Memory B cell (primary cell): ENCODE results near the gene YKT6.
A peak's percentile ranks its signal among the peaks of the same experiment; 100 is the strongest.

Experiments used
- ATAC-seq: fragments of 150-1000 bp; cut with Tn5 transposase; 2 replicates; pipeline ENCODE4 v1.10.0; 2021; ENCODE audit warnings: low read depth, mild to moderate bottlenecking, moderate library complexity
- DNase-seq, 2 donors: peaks; one replicate each; pipeline ENCODE4 v3.0.0; 2022; ENCODE audit warnings: low spot score in 2 of 2
- H3K27ac Mint-ChIP-seq: one replicate; pipeline ENCODE4 v1.8.0; 2022; ENCODE audit warnings: mild to moderate bottlenecking, moderate library complexity, mixed read lengths
- H3K27me3 Mint-ChIP-seq: one replicate; pipeline ENCODE4 v1.8.0; 2022; ENCODE audit warnings: mixed read lengths
- H3K36me3 Mint-ChIP-seq: one replicate; pipeline ENCODE4 v1.8.0; 2022; ENCODE audit warnings: mild to moderate bottlenecking, mixed read lengths
- H3K4me1 Mint-ChIP-seq: one replicate; pipeline ENCODE4 v1.8.0; 2022; ENCODE audit warnings: mixed read lengths
- H3K4me3 Mint-ChIP-seq: one replicate; pipeline ENCODE4 v1.8.0; 2022; ENCODE audit warnings: mild to moderate bottlenecking, moderate library complexity, mixed read lengths
- H3K9me3 Mint-ChIP-seq: one replicate; pipeline ENCODE4 v1.8.0; 2022; ENCODE audit warnings: mixed read lengths

YKT6 gene

GRCh38 chr7:44235066-44235465 is 34.3 kb downstream of the YKT6 start:
- DNase-seq: no peak
- no peak for ATAC-seq
- no peaks in the 10 kb centered on the region for H3K36me3 Mint-ChIP-seq
- H3K27ac Mint-ChIP-seq: no peak overlapping the region
- peaks cover 8% of the 10 kb centered on the region for H3K27me3 Mint-ChIP-seq
- no peak overlapping the region for H3K4me3 Mint-ChIP-seq
- H3K9me3 Mint-ChIP-seq: no peaks in the 10 kb centered on the region
- H3K4me1 Mint-ChIP-seq: peaks cover 3% of the 10 kb centered on the region

DNA sequence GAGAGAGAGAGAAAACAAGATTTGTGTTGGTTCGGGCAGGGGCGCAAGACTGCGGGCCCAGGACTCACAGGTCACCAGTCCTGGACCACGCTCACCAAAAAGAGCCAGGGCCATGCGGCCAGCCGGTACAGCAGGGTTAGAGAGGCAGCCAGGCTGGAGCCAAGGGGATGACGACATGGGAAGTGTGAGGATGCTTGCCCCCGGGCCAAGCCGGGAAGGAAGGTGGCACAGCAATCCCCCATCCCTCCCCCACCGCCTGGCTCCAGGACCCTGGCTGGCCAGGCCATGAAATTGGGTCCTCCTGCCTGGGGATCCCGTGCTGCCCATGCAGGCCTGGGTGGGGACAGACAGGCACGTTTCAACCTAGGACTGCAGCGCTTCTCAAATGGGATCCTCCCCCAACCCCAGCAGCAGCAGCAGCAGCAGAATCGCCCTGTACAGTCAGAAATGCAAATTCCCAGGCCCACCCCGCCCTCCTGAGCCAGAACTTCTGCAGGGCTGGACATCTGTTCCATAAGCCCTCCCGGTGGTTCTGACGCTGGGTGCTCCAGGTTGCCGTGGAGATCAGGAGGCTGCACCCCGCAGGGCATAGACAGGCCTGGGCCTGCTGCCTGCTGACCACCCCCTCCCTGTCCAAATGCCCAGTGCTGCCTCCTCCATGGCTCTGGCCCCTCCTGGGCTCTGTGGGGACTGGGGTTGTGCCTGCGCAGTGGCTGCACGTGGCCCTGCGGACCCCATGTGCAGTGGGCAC is 35.0 kb downstream of the YKT6 start:
- no peaks in the 10 kb centered on the region for H3K36me3 Mint-ChIP-seq
- ATAC-seq (no peak), DNase-seq (no peak)
- peaks cover 8% of the 10 kb centered on the region for H3K27me3 Mint-ChIP-seq
- no peaks in the 10 kb centered on the region for H3K9me3 Mint-ChIP-seq
- H3K27ac Mint-ChIP-seq: no peak overlapping the region
- H3K4me3 Mint-ChIP-seq: no peak overlapping the region
- peaks cover 3% of the 10 kb centered on the region for H3K4me1 Mint-ChIP-seq

DNA sequence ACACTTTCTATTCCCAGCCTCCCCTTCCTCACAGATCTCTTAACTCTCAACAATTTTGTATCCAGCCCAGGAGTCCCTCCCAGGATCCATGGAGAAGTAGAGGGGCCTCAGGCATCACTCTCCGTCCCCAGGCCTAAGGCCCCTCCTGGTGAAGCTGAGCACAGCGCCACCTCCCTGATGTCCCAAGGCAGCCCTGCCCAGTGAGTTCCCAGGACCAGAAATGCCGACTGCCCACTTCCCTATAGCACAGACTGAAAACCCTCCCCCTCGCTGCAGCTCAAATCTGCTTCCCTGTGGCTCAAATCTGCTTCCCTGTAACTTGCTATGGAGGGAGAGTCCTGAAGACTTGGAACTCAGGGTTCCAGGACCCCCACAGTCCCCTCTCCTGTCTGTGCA is 35.6 kb downstream of the YKT6 start:
- Mint-ChIP-seq H3K27ac (no peak overlapping the region), H3K27me3 (peaks cover 8% of the 10 kb centered on the region), H3K9me3 (no peaks in the 10 kb centered on the region), H3K36me3 (no peaks in the 10 kb centered on the region), H3K4me3 (no peak overlapping the region), H3K4me1 (peaks cover 7% of the 10 kb centered on the region)
- ATAC-seq: no peak
- no peak for DNase-seq

DNA sequence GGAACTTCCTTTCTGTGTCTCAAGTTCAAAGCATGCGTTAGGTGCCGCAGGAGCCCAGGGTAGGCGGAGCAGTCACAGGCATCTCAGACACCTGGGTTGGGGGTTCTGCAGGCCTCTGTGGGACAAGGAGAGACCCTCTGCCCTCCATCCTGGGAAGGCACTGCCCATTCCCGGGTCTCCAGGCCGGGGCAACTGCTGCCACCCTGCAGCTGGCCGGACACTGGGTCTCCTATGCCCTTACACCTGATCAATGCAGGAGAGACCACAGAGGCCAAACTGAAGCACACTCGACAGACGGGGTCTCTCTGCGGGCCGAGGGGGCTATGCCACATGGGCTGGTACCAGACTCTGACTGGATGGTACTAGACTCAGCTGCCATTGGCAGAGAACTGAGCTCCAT is 36.9 kb downstream of the YKT6 start:
- Mint-ChIP-seq H3K4me1 (peaks cover 7% of the 10 kb centered on the region), H3K9me3 (no peaks in the 10 kb centered on the region), H3K27me3 (peaks cover 6% of the 10 kb centered on the region), H3K36me3 (no peaks in the 10 kb centered on the region), H3K4me3 (no peak overlapping the region), H3K27ac (no peak overlapping the region)
- no peak for DNase-seq
- no peak for ATAC-seq

GRCh38 chr7:44238116-44238695 is 37.4 kb downstream of the YKT6 start:
- Mint-ChIP-seq H3K27ac (no peak overlapping the region), H3K4me1 (peaks cover 7% of the 10 kb centered on the region), H3K4me3 (no peak overlapping the region), H3K9me3 (no peaks in the 10 kb centered on the region), H3K36me3 (no peaks in the 10 kb centered on the region), H3K27me3 (peaks cover 5% of the 10 kb centered on the region)
- no peak for DNase-seq
- no peak for ATAC-seq

- Mint-ChIP-seq H3K4me1 (peaks cover 7% of the 10 kb centered on the region), H3K9me3 (no peaks in the 10 kb centered on the region), H3K4me3 (no peak overlapping the region), H3K36me3 (no peaks in the 10 kb centered on the region), H3K27me3 (peaks cover 5% of the 10 kb centered on the region), H3K27ac (no peak overlapping the region)
- DNase-seq (no peak), ATAC-seq (no peak)
Observed at GRCh38 chr7:44239361-44239760, 38.6 kb downstream of the YKT6 start.

DNA sequence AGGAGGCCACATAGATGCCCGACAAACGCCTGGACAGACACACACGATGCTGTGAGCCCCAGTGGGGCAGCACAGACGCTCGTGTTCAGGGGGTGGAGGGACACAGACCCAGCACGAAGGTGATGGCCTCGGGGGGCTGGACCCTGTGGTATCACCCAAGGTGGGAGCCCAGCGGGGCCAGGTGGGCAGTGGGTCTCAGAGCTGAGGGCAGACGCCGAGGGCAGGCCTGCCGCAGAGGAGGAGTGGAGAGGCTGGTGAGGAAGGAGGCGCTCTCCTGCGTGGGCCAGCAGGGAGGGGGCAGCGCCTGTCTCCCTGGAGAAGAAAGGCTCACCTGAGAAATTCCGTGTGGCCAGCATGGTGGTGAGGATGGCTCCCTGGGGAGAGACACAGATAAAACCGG is 39.6 kb downstream of the YKT6 start:
- peaks cover 6% of the 10 kb centered on the region for H3K4me1 Mint-ChIP-seq
- H3K27me3 Mint-ChIP-seq: peaks cover 5% of the 10 kb centered on the region
- no peaks in the 10 kb centered on the region for H3K36me3 Mint-ChIP-seq
- no peak overlapping the region for H3K4me3 Mint-ChIP-seq
- no peaks in the 10 kb centered on the region for H3K9me3 Mint-ChIP-seq
- H3K27ac Mint-ChIP-seq: no peak overlapping the region
- no peak for ATAC-seq
- DNase-seq: no peak

- peak; percentile 91 for ATAC-seq
- Mint-ChIP-seq H3K27ac (peak overlapping the region; percentile 58), H3K4me1 (peaks cover 4% of the 10 kb centered on the region), H3K36me3 (no peaks in the 10 kb centered on the region), H3K27me3 (peaks cover 5% of the 10 kb centered on the region), H3K4me3 (peak overlapping the region; percentile 60), H3K9me3 (no peaks in the 10 kb centered on the region)
- peak; percentile 58 to 63 for DNase-seq
Observed at GRCh38 chr7:44240983-44241510, 40.3 kb downstream of the YKT6 start.

- DNase-seq (no peak), ATAC-seq (no peak)
- H3K9me3 Mint-ChIP-seq: no peaks in the 10 kb centered on the region
- H3K36me3 Mint-ChIP-seq: no peaks in the 10 kb centered on the region
- peaks cover 4% of the 10 kb centered on the region for H3K4me1 Mint-ChIP-seq
- H3K27ac Mint-ChIP-seq: no peak overlapping the region
- H3K27me3 Mint-ChIP-seq: peaks cover 5% of the 10 kb centered on the region
- H3K4me3 Mint-ChIP-seq: no peak overlapping the region
Observed at GRCh38 chr7:44242091-44242490, 41.3 kb downstream of the YKT6 start.

DNA sequence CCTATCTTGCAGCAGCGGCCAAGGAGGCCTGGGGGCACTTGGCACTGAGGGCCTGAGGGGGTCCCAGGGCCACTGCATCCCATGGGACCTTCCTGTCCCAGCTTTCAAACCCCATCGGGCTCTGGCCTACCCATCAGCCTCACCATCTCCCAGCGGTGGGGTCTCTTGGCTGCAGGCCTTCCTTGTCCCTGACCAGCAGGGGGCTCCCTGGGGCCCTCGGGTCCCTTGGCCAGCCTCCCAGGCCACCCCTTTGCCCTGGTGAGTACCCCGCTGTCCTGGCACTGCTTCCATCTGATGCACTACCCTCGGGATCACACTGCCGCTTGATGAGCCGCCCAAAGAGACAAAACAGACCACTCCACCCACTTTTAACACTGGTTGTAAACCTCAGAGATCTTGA is 43.5 kb downstream of the YKT6 start:
- ATAC-seq (no peak), DNase-seq (peak in 1 of 2 donors; percentile 20)
- H3K4me1 Mint-ChIP-seq: peaks cover 4% of the 10 kb centered on the region
- H3K27me3 Mint-ChIP-seq: peaks cover 5% of the 10 kb centered on the region
- no peaks in the 10 kb centered on the region for H3K9me3 Mint-ChIP-seq
- no peak overlapping the region for H3K4me3 Mint-ChIP-seq
- no peak overlapping the region for H3K27ac Mint-ChIP-seq
- no peaks in the 10 kb centered on the region for H3K36me3 Mint-ChIP-seq

DNA sequence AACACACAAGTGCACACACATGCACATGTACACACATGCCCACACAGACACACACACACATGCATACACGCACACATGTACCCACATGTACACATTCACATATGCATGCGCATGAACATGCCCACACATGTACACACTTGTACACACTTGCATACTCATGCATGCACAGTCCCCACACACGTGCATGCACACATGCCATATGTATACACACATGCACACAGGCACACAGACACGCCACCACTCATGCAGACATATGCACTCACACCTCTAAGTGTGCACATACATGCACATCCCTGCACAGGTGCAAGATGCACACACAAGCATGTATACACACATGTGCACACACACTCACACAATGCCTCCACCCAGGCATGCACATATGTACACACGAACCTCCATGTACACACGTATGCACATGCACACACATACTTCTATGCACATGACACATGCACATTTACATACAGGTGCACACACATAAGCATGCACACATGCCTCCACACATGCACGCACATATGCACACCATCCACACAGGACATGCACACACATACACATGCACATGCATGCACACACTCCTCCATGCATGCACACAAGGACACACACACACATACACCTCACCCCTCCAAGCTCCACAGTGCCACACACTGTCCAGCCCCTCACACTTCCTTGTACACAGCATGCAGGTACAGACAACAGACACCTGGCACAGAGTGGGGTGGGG is 45.8 kb downstream of the YKT6 start:
- ATAC-seq: no peak
- Mint-ChIP-seq H3K27me3 (no peaks in the 10 kb centered on the region), H3K4me1 (no peaks in the 10 kb centered on the region)

GRCh38 chr7:44247868-44248651 is 47.3 kb downstream of the YKT6 start:
- no peaks in the 10 kb centered on the region for H3K27me3 Mint-ChIP-seq
- H3K36me3 Mint-ChIP-seq: no peaks in the 10 kb centered on the region
- H3K27ac Mint-ChIP-seq: no peak overlapping the region
- H3K4me3 Mint-ChIP-seq: no peak overlapping the region
- ATAC-seq: no peak
- no peak for DNase-seq
- H3K4me1 Mint-ChIP-seq: no peaks in the 10 kb centered on the region
- H3K9me3 Mint-ChIP-seq: no peaks in the 10 kb centered on the region

More for the DNA sequence above, 45.8 kb downstream of the YKT6 start:
- Mint-ChIP-seq H3K36me3 (no peaks in the 10 kb centered on the region), H3K4me3 (no peak overlapping the region), H3K9me3 (no peaks in the 10 kb centered on the region), H3K27ac (no peak overlapping the region)
- no peak for DNase-seq

DNA sequence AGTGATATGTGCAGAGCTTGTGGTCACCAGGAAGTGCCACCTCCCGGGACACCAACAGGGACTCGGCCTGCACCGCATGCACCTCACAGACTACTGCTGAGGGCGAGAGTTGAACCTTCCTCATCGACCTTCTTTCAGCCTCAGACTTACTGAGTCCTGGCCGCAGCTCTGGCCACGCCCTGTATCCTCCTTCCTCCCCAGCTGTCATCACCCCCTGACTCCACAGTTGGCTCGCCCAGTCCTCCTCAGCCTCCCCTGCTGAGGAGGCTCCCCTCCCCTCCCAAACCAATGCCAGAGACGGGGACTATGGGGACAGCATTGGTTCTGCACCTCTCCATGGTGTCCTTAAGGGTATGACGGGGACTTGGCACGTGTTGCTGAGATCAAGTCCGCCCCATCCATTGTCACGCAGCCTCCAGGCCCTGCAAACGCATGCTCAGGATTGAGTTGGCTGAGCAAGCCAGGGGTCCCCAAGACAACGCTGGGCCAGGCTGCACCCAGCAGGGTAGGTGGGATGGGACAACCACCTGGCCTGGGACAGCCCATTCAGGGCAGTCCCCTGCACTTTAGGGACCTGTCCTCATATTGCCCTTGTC is 49.0 kb downstream of the YKT6 start:
- Mint-ChIP-seq H3K27me3 (no peaks in the 10 kb centered on the region), H3K4me1 (no peaks in the 10 kb centered on the region), H3K36me3 (no peaks in the 10 kb centered on the region), H3K27ac (no peak overlapping the region), H3K4me3 (no peak overlapping the region), H3K9me3 (peaks cover 3% of the 10 kb centered on the region)
- ATAC-seq (no peak), DNase-seq (no peak)
